Brain pericyte (primary cell): Measurements from ENCODE around the gene SLC12A4.
A peak's percentile ranks its signal among the peaks of the same experiment; 100 is the strongest.
"Not testable (repeated sequence)": the region's sequence is repeated elsewhere in the genome, so short reads cannot be mapped to it uniquely, and the experiment has no call there.

Experiments used
- DNase-seq: peaks from one replicate; pipeline ENCODE4 v3.0.0-alpha.2; 2012; ENCODE audit warnings: low read depth, low spot score

SLC12A4 gene

DNA sequence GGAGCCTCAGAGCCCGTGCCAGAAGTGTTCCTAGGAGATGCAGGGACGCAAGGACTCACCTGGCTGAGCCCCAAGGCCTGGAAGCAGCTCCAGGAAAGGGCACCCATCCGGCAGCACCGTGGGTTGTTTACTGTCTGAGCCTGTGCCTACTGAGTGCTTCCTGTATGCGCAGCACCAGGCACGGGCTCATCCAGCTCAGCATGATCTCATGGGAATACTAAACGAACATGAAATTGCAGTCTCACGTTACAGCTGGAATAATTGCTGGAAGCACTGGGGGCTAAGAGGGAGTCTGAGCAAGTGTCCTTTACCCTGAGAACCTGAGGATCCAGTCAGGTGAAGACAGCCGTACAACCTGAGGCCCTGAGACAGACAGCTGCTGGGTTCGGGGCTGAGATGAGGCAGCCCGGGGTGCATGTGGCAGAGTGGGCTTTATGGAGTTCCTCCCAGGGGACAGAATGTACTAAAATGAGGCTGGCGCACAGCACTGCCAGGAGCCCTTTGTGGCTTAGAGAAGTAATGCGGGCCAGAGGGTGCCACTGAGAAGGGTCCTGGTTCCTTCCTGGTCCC lies 42.2 kb downstream of the SLC12A4 start:
- peak; percentile 68 for DNase-seq

DNA sequence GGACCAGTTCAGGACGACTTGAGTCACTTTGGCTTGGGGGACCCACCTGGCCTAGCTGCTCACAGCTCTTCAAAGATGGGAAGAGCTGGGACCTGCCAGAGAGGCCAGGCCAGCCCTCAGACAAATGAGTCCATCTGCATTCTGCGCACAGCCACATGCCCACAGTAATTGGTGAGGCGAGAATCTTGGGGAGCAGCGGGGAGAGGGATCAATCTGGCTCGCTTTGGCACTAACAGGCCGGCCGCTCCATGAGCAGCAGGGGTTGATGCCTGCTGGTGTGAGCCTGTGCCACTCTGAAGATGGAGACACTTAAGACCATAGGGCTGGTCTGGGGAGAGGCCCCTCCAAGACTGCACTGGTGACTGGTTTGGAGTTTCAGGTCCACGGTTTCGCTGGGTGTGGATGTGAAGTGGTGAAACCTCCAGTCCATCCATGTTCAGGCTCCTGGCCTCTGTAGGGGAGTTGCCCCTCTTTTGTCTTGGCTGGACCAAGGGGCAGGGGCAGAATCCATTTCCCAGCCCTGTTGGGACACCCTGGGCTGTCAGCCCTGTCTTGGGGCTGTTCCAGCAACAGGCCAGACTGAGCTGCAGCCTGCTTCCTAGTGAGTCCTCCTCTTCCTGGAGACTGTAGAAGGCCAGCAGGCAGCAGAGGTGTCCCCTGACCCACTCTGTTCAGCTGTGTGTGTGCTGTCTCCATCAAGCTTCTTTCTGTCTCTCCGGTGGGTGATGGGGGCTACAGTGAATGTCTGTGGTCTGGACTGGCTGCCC lies 44.1 kb downstream of the SLC12A4 start:
- DNase-seq: no peak

DNA sequence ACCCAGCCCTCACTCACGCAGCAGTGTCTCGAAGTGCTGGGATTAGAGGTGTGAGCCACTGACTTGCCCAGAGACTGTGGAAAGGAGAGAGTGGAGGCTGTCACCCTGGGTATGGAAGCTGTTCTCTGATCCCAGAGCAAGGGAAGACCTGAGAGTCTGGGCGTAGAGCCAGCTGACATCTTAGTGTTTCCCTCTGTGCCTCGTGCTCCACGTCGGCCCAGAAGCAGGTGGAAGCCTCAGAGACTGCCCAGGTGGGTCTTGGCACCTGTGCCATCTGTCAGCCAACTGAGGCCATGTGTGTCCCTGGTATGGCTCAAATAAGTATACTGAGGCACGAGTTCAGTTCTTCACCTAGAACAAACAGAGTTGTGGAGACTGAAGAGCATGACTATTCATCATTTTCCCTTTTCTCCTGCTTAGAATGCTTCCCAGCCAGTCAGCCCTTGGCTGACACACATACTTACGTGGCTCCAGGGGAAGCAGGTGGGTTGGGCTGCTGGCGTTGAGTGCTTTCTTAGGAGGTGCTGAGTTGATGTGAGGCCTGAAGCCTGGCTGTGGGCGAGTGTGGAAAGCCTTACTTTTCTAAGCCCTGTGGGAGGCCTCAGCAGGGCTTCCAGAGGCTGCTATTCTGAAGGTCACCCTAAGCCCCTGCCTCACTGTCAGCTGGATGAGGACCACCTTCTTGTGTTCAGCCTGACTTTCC lies 44.9 kb downstream of the SLC12A4 start:
- DNase-seq: no peak

DNA sequence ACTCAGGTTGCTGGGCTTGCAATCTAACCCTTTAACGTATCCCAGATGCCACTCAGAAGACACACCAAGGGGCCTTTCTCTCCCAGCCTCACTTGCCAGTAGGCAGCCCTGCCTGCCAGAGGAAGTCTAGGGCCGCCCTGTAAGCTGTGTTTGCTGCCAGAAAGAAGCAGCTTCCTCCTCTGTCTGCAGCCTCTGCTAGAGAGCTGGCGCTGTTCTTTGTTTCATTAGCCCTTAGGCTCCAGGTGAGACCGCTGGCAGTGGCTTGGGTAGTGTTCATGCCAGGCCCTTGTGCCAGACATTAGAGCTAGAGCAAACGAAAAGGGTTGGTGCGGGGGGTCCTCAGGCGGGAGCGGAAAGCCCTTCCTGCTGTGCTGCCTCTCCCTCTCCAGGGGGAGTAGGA lies 45.7 kb downstream of the SLC12A4 start:
- no peak for DNase-seq

DNA sequence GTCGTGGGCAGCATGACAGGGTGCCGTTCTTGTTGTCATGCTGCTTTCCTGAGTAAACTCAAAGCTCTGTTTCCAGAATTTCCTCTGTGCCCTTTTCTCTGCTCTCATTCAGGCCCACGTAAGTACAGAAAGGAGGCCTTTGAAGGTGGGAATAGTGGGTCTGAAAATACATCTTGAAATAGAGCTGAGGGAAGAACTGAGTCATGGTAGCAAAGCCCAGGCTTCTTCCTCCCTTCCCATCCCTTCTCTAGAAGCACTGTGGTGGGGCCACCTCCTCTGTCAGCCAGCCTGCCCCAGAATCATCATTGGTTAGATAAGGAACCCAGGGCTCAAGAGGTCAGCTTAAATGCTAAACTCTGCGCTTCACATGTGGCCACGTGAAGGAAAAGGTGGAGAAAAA lies 46.2 kb downstream of the SLC12A4 start:
- no peak for DNase-seq

DNA sequence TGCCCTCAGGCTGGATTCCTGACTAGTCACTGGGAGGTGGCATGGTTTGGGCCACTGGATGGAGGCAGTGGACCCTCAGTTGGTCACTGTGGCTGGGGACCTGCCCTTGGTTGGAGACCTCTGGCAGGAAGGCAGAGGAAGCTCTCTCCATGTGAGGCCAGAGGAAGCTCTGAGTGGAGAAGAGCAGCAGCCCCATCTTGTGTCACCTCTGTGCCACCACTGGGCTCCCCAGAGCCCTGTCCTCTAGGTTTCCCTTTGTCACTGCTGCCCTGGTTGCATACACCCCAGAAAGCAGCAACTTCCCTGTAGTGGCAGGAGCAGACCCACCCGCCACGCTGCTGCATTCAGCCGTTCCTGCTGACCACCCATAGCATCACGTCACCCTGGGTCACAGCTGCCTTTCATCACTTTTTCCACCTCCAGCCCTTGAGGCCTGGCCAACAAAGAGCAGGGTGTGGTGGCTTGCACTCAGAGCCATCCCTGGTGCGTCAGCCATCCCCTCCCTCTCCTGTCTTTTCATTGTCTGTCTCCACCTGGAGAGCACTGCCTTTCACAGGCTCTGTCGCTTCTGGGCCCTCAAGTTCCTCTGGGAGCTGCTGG lies 48.7 kb downstream of the SLC12A4 start:
- DNase-seq: no peak

DNA sequence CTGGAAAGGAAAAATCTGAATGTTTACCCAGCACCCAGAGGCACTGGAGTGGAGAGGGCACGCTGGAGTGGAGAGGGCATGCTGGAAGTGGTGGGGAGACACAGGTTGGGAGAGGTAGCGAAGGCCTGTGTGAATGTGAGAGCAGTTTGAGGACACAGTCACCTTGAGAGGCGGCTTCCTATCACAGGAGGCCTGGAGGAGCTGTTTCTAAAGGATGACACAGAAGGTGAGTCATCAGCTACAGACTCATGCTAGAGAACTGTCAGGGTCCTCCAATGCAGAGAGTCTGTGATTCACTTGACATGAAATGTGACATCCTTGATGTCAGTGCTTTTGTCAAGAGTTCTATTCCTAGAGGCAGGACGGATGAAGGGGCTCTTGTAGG lies 50.6 kb downstream of the SLC12A4 start:
- no peak for DNase-seq

DNA sequence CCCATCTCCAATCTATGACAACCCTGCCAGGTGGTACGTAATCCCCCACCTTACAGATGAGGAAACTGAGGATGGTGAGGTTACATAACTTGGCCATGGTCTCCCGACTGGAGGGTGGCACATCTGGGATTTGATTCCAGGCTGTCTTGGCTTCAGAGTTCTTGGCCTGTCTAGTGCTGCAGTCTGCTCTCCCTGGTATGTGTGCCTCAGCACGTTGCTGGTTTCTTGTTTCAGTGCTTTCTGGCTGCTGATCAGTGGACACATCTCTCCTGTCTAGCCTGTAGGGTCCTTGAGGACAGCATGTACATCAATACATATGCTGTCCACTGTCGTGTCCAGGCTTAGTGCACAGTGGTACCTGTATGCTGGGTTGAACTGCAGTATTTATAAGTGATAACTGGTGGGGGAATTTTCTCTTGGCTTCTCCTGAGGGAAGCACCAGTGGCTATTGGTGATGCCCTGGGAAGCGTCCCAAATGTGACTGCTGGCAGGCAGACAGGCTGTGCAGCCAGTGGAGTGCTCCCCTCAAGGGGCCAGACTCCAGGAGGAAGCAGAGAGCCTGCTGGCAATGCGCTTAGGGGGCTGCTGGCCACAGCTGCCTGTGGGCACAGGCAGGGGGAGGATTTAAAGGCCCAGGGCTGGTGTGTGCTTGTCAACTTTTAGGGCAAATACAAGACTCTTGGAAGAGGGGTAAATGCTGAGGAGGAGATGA lies 51.1 kb downstream of the SLC12A4 start:
- DNase-seq: no peak

DNA sequence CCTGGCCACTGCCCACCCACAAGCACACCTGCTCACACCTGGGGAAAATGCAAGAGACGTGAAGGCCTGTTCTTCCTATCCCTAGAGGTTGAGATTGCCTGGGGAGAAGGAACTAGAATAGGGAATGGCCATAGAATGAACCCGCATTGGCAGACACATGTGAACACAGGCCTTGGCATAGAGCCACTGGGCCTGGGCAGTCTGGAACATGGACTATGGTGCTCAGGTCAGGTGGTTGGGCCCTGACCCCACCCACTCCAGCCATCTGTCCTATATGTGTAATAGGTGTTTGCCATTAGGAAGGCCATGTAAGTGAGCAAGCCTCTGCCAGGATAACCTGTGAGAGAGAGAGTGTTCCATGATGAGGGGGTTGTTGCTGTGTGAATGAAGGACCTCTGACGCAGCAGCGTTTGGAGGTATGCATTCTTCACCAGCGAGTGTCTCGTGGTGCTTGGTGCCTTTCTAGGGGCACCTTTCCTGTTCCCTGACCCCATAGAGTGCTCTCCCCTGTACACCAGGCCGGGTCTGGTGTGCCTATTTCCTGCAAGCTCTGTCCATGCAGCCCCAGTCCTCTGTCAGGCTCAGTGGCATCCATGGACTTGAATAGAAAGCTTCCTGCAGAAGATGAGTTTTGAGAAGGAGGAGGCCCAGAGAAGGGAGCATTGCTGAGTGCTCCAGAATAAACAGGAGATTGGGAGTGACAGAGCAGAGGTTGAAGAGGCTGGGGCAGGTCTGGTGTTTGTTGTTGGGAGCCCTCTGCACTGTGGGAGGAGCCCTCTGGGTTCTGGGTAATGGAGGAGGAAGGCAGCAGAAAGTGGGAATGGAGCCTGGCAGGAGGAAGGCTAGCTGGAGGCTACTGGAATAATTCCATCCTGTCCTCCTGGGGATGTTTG lies 52.4 kb downstream of the SLC12A4 start:
- DNase-seq: no peak

DNA sequence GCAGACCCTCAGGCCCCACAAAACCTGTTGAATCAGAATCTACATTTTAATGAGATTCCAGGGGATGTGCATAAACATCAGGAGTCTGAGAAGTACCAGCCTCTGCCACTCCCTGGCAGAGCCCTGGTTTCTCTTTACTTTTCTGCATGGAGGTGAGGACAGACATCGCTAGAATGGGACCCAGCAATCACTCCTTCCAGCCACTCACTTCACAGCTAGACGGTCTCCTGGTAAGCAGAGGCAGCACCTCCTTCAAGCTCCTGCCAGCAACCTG lies 53.0 kb downstream of the SLC12A4 start:
- not testable (repeated sequence) for DNase-seq

DNA sequence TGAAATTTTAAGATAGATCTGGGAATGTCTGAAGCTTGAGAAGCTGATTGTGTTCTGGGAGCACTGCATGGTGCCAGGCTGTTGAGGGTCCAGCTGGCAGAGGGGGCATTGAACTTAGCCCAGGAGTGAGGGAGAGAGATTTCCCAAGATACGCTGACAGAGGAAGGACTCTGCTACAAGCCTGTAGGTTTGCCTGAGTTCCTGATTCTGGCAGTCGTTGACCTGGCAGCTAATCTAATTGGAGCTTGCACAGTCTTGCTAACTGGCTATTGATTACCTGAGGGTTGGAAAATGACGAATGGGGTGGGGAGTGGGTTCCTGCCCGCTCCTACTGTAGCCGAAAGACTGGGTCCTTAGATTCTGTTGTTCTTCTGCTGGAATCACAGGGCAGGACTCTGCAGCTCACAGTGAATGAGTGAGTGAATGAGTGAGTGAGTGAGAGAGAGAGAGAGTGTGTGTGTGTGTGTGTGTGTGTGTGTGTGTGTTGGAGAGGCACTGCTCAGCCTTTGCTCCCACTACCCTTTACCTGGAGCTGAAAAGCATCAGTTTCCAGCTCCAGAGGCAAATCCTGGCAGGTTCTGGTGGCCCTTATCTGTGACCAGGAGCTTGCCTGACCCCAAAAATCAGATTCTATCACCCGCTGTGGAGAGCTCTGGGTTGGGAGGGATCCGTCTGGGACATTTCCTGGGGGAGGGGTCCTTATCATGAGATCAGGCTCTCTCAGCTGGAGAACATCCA lies 53.5 kb downstream of the SLC12A4 start:
- DNase-seq: no peak

DNA sequence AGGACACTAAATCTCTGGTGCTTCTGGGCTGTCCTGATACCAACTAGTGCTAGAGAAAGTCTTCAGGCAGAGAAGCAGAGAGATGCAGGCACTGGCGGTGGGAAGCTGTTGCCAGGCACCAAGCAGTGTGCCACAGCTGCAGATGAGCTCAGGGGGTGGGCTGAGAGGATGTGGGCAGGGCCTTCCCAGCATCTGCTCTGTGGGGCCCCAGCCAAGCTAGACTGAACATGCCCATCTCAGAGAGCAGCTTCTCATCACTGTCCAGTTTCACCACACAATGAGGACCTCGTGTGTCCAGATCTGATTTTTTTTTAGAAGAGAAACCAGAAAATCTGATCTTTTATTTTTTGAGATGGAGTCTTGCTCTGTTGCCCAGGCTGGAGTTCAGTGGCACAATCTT lies 58.3 kb downstream of the SLC12A4 start:
- DNase-seq: peak; percentile 81

DNA sequence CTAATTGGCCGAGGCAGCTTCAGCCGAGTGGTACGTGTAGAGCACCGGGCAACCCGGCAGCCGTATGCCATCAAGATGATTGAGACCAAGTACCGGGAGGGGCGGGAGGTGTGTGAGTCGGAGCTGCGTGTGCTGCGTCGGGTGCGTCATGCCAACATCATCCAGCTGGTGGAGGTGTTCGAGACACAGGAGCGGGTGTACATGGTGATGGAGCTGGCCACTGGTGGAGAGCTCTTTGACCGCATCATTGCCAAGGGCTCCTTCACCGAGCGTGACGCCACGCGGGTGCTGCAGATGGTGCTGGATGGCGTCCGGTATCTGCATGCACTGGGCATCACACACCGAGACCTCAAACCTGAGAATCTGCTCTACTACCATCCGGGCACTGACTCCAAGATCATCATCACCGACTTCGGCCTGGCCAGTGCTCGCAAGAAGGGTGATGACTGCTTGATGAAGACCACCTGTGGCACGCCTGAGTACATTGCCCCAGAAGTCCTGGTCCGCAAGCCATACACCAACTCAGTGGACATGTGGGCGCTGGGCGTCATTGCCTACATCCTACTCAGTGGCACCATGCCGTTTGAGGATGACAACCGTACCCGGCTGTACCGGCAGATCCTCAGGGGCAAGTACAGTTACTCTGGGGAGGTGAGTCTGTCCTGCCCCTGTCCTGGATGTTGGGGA lies 59.2 kb downstream of the SLC12A4 start:
- no peak for DNase-seq

DNA sequence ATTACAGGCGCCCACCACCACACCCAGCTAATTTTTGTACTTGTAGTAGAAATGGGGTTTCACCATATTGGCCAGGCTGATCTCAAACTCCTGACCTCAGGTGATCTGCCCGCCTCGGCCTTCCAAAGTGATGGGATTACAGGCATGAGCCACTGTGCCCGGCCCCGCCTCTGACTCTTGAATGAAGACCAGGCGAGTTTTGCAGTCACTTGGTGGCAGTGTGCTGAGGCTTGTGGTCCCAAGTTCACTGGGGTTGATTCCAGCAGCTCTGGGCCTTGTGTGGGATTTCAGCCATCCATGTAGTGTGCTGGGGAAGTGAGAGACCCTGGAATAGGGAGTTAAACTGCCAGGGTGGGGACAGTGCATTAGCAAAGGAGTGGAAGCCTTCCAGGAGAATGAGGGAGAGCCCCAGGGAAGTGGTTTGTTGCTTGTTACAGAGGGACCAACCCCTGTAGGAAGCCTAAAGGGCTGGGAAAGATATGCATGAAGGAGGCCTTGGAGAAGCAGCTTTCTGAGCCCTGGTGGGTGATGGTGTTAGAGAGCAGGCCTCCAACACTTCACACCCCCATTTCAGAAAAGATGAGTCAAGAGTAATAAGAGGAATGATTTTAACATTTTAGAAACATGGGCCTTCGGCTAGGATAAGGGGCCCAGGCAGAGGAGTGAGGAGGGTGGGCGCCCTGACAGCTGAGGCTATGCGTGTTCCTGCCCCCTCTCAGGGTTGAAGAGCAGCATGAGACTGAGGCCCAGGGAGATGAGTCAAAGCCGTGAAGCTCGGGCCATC lies 60.8 kb downstream of the SLC12A4 start:
- DNase-seq: no peak

DNA sequence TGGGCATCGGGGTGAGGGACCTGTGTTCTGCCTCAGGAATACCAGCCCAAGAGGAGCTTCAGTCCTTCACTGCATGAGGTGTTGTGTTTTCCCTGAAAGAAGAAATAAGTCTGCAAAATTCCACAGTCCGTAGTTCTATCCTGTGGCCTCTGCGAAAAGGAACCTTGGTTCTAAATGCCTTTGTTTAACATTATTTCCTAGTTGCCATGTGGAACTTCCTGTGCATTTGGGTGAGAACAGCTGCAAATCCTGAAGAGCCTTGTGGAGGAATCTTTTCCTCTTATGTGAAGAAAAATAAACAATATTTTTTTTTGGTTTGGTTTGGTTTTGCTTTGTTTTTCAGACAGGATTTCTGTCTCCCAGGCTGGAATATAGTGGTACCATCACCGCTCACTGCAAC lies 65.6 kb downstream of the SLC12A4 start:
- DNase-seq: no peak

DNA sequence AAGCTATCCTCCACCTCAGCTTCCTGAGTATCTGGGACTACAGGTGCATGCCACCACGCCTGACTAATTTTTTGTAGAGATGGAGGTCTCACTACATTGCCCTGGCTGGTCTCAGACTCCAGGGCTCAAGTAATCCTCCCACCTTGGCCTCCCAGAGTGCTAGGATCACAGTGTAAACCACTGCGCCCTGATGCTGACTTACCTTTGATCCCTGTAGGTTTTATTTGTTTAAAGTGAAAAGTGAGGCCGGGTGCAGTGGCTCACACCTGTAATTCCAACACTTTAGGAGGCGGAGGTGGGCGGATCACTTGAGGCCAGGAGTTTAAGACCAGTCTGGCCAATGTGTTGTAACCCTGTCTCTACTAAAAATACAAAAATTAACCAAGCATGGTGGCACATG lies 66.7 kb downstream of the SLC12A4 start:
- DNase-seq: no peak

DNA sequence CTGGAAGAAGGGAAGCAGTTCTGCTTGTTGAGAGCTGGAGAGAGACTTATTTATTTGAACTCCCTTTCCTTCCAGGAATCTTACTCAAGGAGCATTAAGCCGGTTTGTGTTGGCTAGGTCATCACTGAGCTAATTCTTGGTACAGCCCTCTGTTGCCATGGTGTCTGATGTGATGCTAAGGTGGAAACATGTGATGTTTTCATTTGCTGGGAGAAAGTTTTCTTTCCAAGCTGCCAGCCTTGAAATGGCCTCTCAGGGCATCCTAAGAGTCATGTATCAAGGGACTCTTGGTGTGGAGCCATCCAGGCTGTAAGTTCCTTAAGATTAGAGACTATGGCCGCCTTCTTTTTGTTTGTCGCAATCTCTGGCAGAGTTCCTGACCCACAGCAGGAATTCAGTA lies 71.2 kb downstream of the SLC12A4 start:
- no peak for DNase-seq

DNA sequence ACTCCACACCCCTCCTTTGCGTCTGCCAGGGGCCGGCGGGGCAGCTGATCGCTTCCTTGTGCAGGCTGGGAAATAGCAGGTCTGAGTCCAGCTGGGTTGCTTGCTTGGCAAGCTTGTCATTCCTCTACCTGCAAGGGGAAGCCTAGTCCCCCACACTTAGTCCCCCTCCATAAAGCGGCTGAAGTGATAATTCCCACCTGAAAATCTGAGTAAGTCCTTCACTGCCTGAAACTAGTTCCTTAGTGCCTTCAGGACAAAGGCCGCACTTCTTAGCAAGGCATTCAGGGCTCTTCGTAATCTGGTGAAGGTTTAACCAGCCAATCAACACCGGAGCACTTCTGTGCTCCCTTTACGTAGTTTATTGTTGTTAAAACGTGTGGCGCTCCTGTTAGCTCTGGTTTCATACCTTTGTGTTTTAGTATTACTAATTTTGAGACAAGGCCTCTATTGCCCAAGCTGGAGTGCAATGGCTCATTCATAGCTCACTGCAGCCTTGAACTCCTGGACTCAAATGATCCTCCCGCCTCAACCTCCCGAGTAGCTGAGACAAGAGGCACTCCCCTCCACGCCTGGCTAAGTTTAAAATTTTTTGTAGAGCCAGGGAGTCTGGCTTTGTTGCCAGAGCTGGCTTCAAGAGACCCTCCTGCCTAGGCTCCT lies 74.6 kb downstream of the SLC12A4 start:
- no peak for DNase-seq
